Measurements from ENCODE around the gene HLA-A.

DNA sequence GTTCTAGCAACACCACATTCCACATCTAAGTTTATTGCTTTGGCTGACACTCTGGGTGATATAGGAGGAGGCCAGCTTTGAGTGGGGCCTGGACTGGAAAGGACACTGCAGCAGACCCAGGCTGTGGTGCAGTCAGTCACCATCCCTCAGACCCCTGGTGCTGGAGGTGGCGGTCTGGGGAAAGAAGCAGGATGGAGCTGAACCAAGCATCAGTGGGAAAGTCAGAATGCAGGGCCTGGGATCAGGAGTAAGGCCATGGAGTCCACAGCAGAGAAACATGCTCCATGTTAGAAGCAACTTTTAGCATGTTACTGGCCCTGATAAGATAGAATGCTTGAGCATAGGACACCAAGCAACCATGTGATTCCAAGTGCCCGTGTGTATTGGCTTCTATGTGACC is 5.9 kb downstream of the HLA-A start:
- TF ChIP-seq, protein P1, sequence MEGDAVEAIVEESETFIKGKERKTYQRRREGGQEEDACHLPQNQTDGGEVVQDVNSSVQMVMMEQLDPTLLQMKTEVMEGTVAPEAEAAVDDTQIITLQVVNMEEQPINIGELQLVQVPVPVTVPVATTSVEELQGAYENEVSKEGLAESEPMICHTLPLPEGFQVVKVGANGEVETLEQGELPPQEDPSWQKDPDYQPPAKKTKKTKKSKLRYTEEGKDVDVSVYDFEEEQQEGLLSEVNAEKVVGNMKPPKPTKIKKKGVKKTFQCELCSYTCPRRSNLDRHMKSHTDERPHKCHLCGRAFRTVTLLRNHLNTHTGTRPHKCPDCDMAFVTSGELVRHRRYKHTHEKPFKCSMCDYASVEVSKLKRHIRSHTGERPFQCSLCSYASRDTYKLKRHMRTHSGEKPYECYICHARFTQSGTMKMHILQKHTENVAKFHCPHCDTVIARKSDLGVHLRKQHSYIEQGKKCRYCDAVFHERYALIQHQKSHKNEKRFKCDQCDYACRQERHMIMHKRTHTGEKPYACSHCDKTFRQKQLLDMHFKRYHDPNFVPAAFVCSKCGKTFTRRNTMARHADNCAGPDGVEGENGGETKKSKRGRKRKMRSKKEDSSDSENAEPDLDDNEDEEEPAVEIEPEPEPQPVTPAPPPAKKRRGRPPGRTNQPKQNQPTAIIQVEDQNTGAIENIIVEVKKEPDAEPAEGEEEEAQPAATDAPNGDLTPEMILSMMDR (IDR thresholded peaks at IDR 0.05): no peak
- no peak for TF ChIP-seq POLR2A (IDR thresholded peaks at IDR 0.05)

Measured in right lobe of liver (tissue), 4 donors.